Measurements from ENCODE around the gene COMMD3.

The COMMD3 gene

GRCh38 chr10:22367471-22367870 is 51.3 kb downstream of the COMMD3 start:
- H3K9ac ChIP-seq (ENCODE audit: low read depth, low read length) = no peak overlapping the region
- no peaks in the 10 kb centered on the region for H3K79me2 ChIP-seq (ENCODE audit: insufficient read depth, low read length)
- H3K27me3 ChIP-seq (ENCODE audit: insufficient read depth, low read length, poor library complexity) = no peaks in the 10 kb centered on the region
- H3K4me3 ChIP-seq (ENCODE audit: low read depth in 1 of 2, low read length in 2 of 2) = no peak overlapping the region
- no peaks in the 10 kb centered on the region for H3K9me3 ChIP-seq (ENCODE audit: insufficient read depth, low read length, severe bottlenecking)
- no peak overlapping the region for H3K27ac ChIP-seq (ENCODE audit: low read length)
- peaks cover 15% of the 10 kb centered on the region for H3K4me1 ChIP-seq (ENCODE audit: insufficient read depth, low read length)
- no peaks in the 10 kb centered on the region for H4K20me1 ChIP-seq (ENCODE audit: insufficient read depth, low read length)
- no peaks in the 10 kb centered on the region for H3K36me3 ChIP-seq (ENCODE audit: insufficient read depth, low read length)
- ATAC-seq (ENCODE audit: insufficient read depth, low read depth) (no peak), DNase-seq (no peak)
- TF ChIP-seq CTCF (IDR thresholded peaks at IDR 0.05; ENCODE audit: borderline replicate concordance, extremely low read depth, low read length, poor library complexity, severe bottlenecking) (no peak), EZH2 (IDR thresholded peaks at IDR 0.05; ENCODE audit: borderline replicate concordance, low read depth, low read length, severe bottlenecking) (no peak)
- no peak overlapping the region for H3K4me2 ChIP-seq (ENCODE audit: insufficient read depth, low read length)
- no peak overlapping the region for H2AFZ ChIP-seq (ENCODE audit: low read depth, low read length)

GRCh38 chr10:22368402-22368801 is 52.2 kb downstream of the COMMD3 start:
- H3K9me3 ChIP-seq (ENCODE audit: insufficient read depth, low read length, severe bottlenecking) = no peaks in the 10 kb centered on the region
- H3K4me3 ChIP-seq (ENCODE audit: low read depth in 1 of 2, low read length in 2 of 2) = no peak overlapping the region
- no peak for DNase-seq
- no peak for ATAC-seq (ENCODE audit: insufficient read depth, low read depth)
- TF ChIP-seq CTCF (IDR thresholded peaks at IDR 0.05; ENCODE audit: borderline replicate concordance, extremely low read depth, low read length, poor library complexity, severe bottlenecking) (no peak), EZH2 (IDR thresholded peaks at IDR 0.05; ENCODE audit: borderline replicate concordance, low read depth, low read length, severe bottlenecking) (no peak)
- H3K4me2 ChIP-seq (ENCODE audit: insufficient read depth, low read length) = no peak overlapping the region
- no peaks in the 10 kb centered on the region for H4K20me1 ChIP-seq (ENCODE audit: insufficient read depth, low read length)
- no peaks in the 10 kb centered on the region for H3K27me3 ChIP-seq (ENCODE audit: insufficient read depth, low read length, poor library complexity)
- H3K27ac ChIP-seq (ENCODE audit: low read length) = no peak overlapping the region
- H3K36me3 ChIP-seq (ENCODE audit: insufficient read depth, low read length) = no peaks in the 10 kb centered on the region
- H2AFZ ChIP-seq (ENCODE audit: low read depth, low read length) = no peak overlapping the region
- H3K79me2 ChIP-seq (ENCODE audit: insufficient read depth, low read length) = no peaks in the 10 kb centered on the region
- H3K9ac ChIP-seq (ENCODE audit: low read depth, low read length) = no peak overlapping the region
- H3K4me1 ChIP-seq (ENCODE audit: insufficient read depth, low read length) = peaks cover 15% of the 10 kb centered on the region

- H3K4me3 ChIP-seq (ENCODE audit: low read depth in 1 of 2, low read length in 2 of 2) = no peak overlapping the region
- no peak overlapping the region for H3K4me2 ChIP-seq (ENCODE audit: insufficient read depth, low read length)
Measured at GRCh38 chr10:22368981-22369380, 52.8 kb downstream of the COMMD3 start.

More at GRCh38 chr10:22368981-22369380, 52.8 kb downstream of the COMMD3 start:
- H2AFZ ChIP-seq (ENCODE audit: low read depth, low read length) = no peak overlapping the region
- no peaks in the 10 kb centered on the region for H3K9me3 ChIP-seq (ENCODE audit: insufficient read depth, low read length, severe bottlenecking)
- no peaks in the 10 kb centered on the region for H3K27me3 ChIP-seq (ENCODE audit: insufficient read depth, low read length, poor library complexity)
- H3K27ac ChIP-seq (ENCODE audit: low read length) = no peak overlapping the region
- no peak for ATAC-seq (ENCODE audit: insufficient read depth, low read depth)
- H4K20me1 ChIP-seq (ENCODE audit: insufficient read depth, low read length) = no peaks in the 10 kb centered on the region
- H3K4me1 ChIP-seq (ENCODE audit: insufficient read depth, low read length) = peaks cover 15% of the 10 kb centered on the region
- H3K9ac ChIP-seq (ENCODE audit: low read depth, low read length) = no peak overlapping the region
- TF ChIP-seq CTCF (IDR thresholded peaks at IDR 0.05; ENCODE audit: borderline replicate concordance, extremely low read depth, low read length, poor library complexity, severe bottlenecking) = no peak
- TF ChIP-seq EZH2 (IDR thresholded peaks at IDR 0.05; ENCODE audit: borderline replicate concordance, low read depth, low read length, severe bottlenecking) = no peak
- no peak for DNase-seq
- H3K79me2 ChIP-seq (ENCODE audit: insufficient read depth, low read length) = no peaks in the 10 kb centered on the region
- H3K36me3 ChIP-seq (ENCODE audit: insufficient read depth, low read length) = no peaks in the 10 kb centered on the region

Data from DND-41 (cell line).